IMR-90 (cell line): ENCODE data around the gene RARS2. TPM values are rescaled to one million over a fixed set of nuclear protein-coding genes. Genes with fewer than 3 reads are reported as not detected.

Experiments
- ATAC-seq: fragments of 200-7000 bp; cut with Tn5 transposase; 2 replicates; pipeline ENCODE4 v1.9.1; 2020; ENCODE audit warnings: low read depth, mild to moderate bottlenecking, moderate library complexity
- BruUV-seq: library from RNA; stranded (reverse); fragments of 400-500 nt; replicated peaks from 2 replicates; lab custom pipeline; 2021; lab: Mats Ljungman, UMichigan
- CTCF ChIA-PET: fragments of 300-600 bp; formaldehyde crosslinking; extraction: SDS; loops from one replicate; lab custom pipeline; 2021; ENCODE audit warnings: antibody characterized with exemption; lab: Yijun Ruan, JAX
- POLR2A ChIA-PET: fragments of 300-600 bp; sonication (Branson Sonifier 250); formaldehyde crosslinking; loops from one replicate; lab custom pipeline; 2022; ENCODE audit warnings: antibody characterized with exemption; ENCODE audit not compliant: unreplicated experiment; lab: Charles Lee
- DNase-seq: peaks from one replicate; pipeline ENCODE4 v3.0.0; 2013
- H2AFZ ChIP-seq: replicated peaks from 2 replicates; pipeline ENCODE3; 2013; ENCODE audit warnings: low read length, mild to moderate bottlenecking; ENCODE audit not compliant: poor library complexity
- H2AK5ac ChIP-seq: 2 replicates; pipeline ENCODE4 v1.6.1; 2013; ENCODE audit warnings: low read depth, low read length, inconsistent platforms
- H2AK9ac ChIP-seq: replicated peaks from 2 replicates; pipeline ENCODE3; 2013; ENCODE audit warnings: mild to moderate bottlenecking, low read depth, low read length, moderate library complexity; ENCODE audit not compliant: poor library complexity
- H2BK120ac ChIP-seq: 2 replicates; pipeline ENCODE4 v1.6.1; 2013; ENCODE audit warnings: low read depth, low read length, inconsistent platforms
- H2BK15ac ChIP-seq: 3 replicates; pipeline ENCODE4 v1.6.1; 2013; ENCODE audit warnings: low read depth, low read length, inconsistent platforms
- H2BK20ac ChIP-seq: 2 replicates; pipeline ENCODE4 v1.6.1; 2013; ENCODE audit warnings: low read depth, mild to moderate bottlenecking, inconsistent platforms, low read length, moderate library complexity
- H2BK5ac ChIP-seq: 2 replicates; pipeline ENCODE4 v1.6.1; 2013; ENCODE audit warnings: mild to moderate bottlenecking, low read depth, low read length, inconsistent platforms; ENCODE audit not compliant: poor library complexity, severe bottlenecking
- H3K14ac ChIP-seq: replicated peaks from 2 replicates; pipeline ENCODE4 v1.6.1; 2013; ENCODE audit warnings: low read depth, low read length, inconsistent platforms
- H3K18ac ChIP-seq: 2 replicates; pipeline ENCODE4 v1.6.1; 2013; ENCODE audit warnings: low read depth, low read length, control low read depth
- H3K23ac ChIP-seq: 2 replicates; pipeline ENCODE4 v1.6.1; 2013; ENCODE audit warnings: low read depth, low read length, inconsistent platforms
- H3K27ac ChIP-seq: 2 replicates; pipeline ENCODE4 v1.5.1; 2013; ENCODE audit warnings: mild to moderate bottlenecking, control low read depth, low read length; ENCODE audit not compliant: insufficient read depth
- H3K27me3 ChIP-seq: 2 replicates; pipeline ENCODE4 v1.6.1; 2013; ENCODE audit warnings: low read length; ENCODE audit not compliant: control insufficient read depth, insufficient read depth
- H3K36me3 ChIP-seq: 2 replicates; pipeline ENCODE4 v1.6.1; 2013; ENCODE audit warnings: low read length, mixed read lengths; ENCODE audit not compliant: control insufficient read depth, insufficient read depth
- H3K4ac ChIP-seq: 2 replicates; pipeline ENCODE4 v1.6.1; 2013; ENCODE audit warnings: low read depth, low read length, inconsistent platforms
- H3K4me1 ChIP-seq: 2 replicates; pipeline ENCODE4 v1.6.1; 2013; ENCODE audit warnings: low read length, mixed read lengths; ENCODE audit not compliant: control insufficient read depth, insufficient read depth
- H3K4me2 ChIP-seq: 2 replicates; pipeline ENCODE4 v1.6.1; 2013; ENCODE audit warnings: low read depth, mild to moderate bottlenecking, control low read depth, low read length, moderate library complexity
- H3K4me3 ChIP-seq: 2 replicates; pipeline ENCODE4 v1.5.1; 2013; ENCODE audit warnings: low read depth, mild to moderate bottlenecking, control low read depth, low read length, moderate library complexity; ENCODE audit not compliant: insufficient read depth
- H3K56ac ChIP-seq: 2 replicates; pipeline ENCODE4 v1.6.1; 2013; ENCODE audit warnings: low read length, inconsistent platforms; ENCODE audit not compliant: insufficient read depth; ENCODE audit errors: extremely low read depth
- H3K79me1 ChIP-seq, 2 experiments: 2 replicates each; pipeline ENCODE4 v1.6.1; 2013; ENCODE audit warnings: low read length in 2 of 2, inconsistent platforms in 1 of 2, low read depth in 1 of 2
- H3K9ac ChIP-seq: 2 replicates; pipeline ENCODE4 v1.6.1; 2013; ENCODE audit warnings: low read depth, low read length, control low read depth
- H3K9me1 ChIP-seq: 2 replicates; pipeline ENCODE4 v1.6.1; 2013; ENCODE audit warnings: low read length, inconsistent platforms; ENCODE audit not compliant: insufficient read depth
- H3K9me3 ChIP-seq: 2 replicates; pipeline ENCODE4 v1.6.1; 2013; ENCODE audit warnings: low read length; ENCODE audit not compliant: control insufficient read depth, insufficient read depth
- H4K20me1 ChIP-seq: 2 replicates; pipeline ENCODE4 v1.6.1; 2013; ENCODE audit warnings: low read length, inconsistent platforms; ENCODE audit not compliant: insufficient read depth
- H4K5ac ChIP-seq: 2 replicates; pipeline ENCODE4 v1.6.1; 2013; ENCODE audit warnings: mild to moderate bottlenecking, low read depth, low read length, control low read depth
- H4K8ac ChIP-seq, 2 experiments: 2 replicates each; pipeline ENCODE4 v1.6.1; 2013; ENCODE audit warnings: low read depth in 2 of 2, low read length in 2 of 2, control low read depth in 1 of 2, inconsistent platforms in 1 of 2
- H4K91ac ChIP-seq: 2 replicates; pipeline ENCODE4 v1.6.1; 2013; ENCODE audit warnings: low read depth, low read length, inconsistent platforms; ENCODE audit not compliant: insufficient read depth
- BHLHE40 ChIP-seq: fragments of 150-350 bp; IDR thresholded peaks from 2 replicates; pipeline ENCODE4 v1.6.1; 2016; ENCODE audit warnings: mild to moderate bottlenecking, low read depth, low read length
- FOS ChIP-seq: fragments of 150-350 bp; IDR thresholded peaks from 2 replicates; pipeline ENCODE4 v1.6.1; 2016; ENCODE audit warnings: low read depth, low read length
- MAFK ChIP-seq: IDR thresholded peaks from 2 replicates; pipeline ENCODE4 v1.6.1; 2012; ENCODE audit warnings: low read depth, low read length, improper control_type of control experiment
- NFE2L2 ChIP-seq: fragments of 150-350 bp; IDR thresholded peaks from 2 replicates; pipeline ENCODE4 v1.6.1; 2016; ENCODE audit warnings: low read depth, mild to moderate bottlenecking, low read length
- RCOR1 ChIP-seq: IDR thresholded peaks from 2 replicates; pipeline ENCODE4 v1.6.1; 2012; ENCODE audit warnings: mild to moderate bottlenecking, low read length, improper control_type of control experiment; ENCODE audit not compliant: insufficient replicate concordance
- SMC3 ChIP-seq: fragments of 150-350 bp; IDR thresholded peaks from 2 replicates; pipeline ENCODE4 v1.6.1; 2016; ENCODE audit warnings: low read depth, mild to moderate bottlenecking, antibody characterized with exemption, low read length, moderate library complexity
- WGBS, 2 experiments: methylation state at CpG; one replicate each; pipeline versions ENCODE4 v1.1.5 to v1.1.7; 2013; ENCODE audit warnings: missing lambda C conversion rate in 2 of 2; ENCODE audit not compliant: insufficient read length in 1 of 2; ENCODE audit errors: extremely low coverage in 2 of 2; 5-methylcytosine and 5-hydroxymethylcytosine counted together
- dilution Hi-C: fragments of 300-500 bp; cut with HindIII; formaldehyde crosslinking; loops from one replicate; pipeline ENCODE4 v1.14.3; 2018; ENCODE audit warnings: low sequenced_read_pairs; ENCODE audit not compliant: unreplicated experiment
- in situ Hi-C: fragments of 300-500 bp; cut with MboI; formaldehyde crosslinking; loops from 3 replicates; pipeline ENCODE4 v1.14.3; 2019; ENCODE audit warnings: low sequenced_read_pairs, inconsistent platforms, mixed read lengths
- intact Hi-C: fragments of 100-400 bp; cut with micrococcal nuclease; formaldehyde crosslinking; loops from 2 replicates; pipeline ENCODE4 v1.10.0; 2022
- polyA plus RNA-seq, 3 experiments: library from polyadenylated mRNA; depleted of rRNA; stranded (reverse); fragments of >200 nt; gene quantifications; 2 replicates each; pipeline ENCODE4 v1.2.3, GENCODE V29; 2012; ENCODE audit warnings: low replicate concordance in 1 of 3
- total RNA-seq: library from RNA; depleted of rRNA; stranded (reverse); fragments of >200 nt; gene quantifications from 2 replicates; pipeline ENCODE4 v1.2.3, GENCODE V29; 2012
- TF ChIP-seq, protein P1 (sequence below): fragments of 150-350 bp; IDR thresholded peaks from 2 replicates; pipeline ENCODE4 v1.6.1; 2016; ENCODE audit warnings: low read depth, mild to moderate bottlenecking, low read length, moderate library complexity, borderline replicate concordance

RARS2 gene
- total and polyA plus RNA-seq, 2 of the 4 experiments (the other 2 are of a cell fraction), result 19.9 to 33.0 TPM

GRCh38 chr6:87586371-87587077, 3.3 kb downstream of the RARS2 start:
- H3K23ac ChIP-seq, result no peak overlapping the region
- H2AFZ ChIP-seq, result no peak overlapping the region
- no peak overlapping the region for H3K9ac ChIP-seq
- no peak overlapping the region for H4K8ac ChIP-seq
- H4K20me1 ChIP-seq, result peaks cover 33% of the 10 kb centered on the region
- intact Hi-C loops, result loop anchor here (5.0 kb wide), 1 partner anchor 34 kb away; no protein-coding TSS in a partner anchor
- H4K91ac ChIP-seq, result no peak overlapping the region
- peaks cover 4% of the 10 kb centered on the region for H3K4me1 ChIP-seq
- peaks cover 26 to 60% of the 10 kb centered on the region in 2 experiments for H3K79me1 ChIP-seq
- no peak overlapping the region for H2AK9ac ChIP-seq
- POLR2A ChIA-PET, result no interaction called here
- H2BK15ac ChIP-seq, result no peak overlapping the region
- no peaks in the 10 kb centered on the region for H3K9me3 ChIP-seq
- TF ChIP-seq, protein P1, sequence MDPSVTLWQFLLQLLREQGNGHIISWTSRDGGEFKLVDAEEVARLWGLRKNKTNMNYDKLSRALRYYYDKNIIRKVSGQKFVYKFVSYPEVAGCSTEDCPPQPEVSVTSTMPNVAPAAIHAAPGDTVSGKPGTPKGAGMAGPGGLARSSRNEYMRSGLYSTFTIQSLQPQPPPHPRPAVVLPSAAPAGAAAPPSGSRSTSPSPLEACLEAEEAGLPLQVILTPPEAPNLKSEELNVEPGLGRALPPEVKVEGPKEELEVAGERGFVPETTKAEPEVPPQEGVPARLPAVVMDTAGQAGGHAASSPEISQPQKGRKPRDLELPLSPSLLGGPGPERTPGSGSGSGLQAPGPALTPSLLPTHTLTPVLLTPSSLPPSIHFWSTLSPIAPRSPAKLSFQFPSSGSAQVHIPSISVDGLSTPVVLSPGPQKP, result no peak
- TF ChIP-seq SMC3 (no peak), NFE2L2 (no peak), FOS (no peak), BHLHE40 (no peak), MAFK (no peak), RCOR1 (no peak)
- no peak overlapping the region for H4K5ac ChIP-seq
- H3K27me3 ChIP-seq, result no peaks in the 10 kb centered on the region
- ATAC-seq (no peak), DNase-seq (no peak)
- H2AK5ac ChIP-seq, result no peak overlapping the region
- H2BK5ac ChIP-seq, result no peak overlapping the region
- 96% methylated on average over 3 of the region's 8 CpGs; no CpG with 5 or more reads in 1 of the 2 experiments for WGBS, 2 experiments
- in situ Hi-C loops, result no loop called here
- CTCF ChIA-PET, result no interaction called here
- no peak overlapping the region for H3K14ac ChIP-seq
- H3K9me1 ChIP-seq, result peaks cover 3% of the 10 kb centered on the region; the same call in 1 of the 2 replicates
- no peak overlapping the region for H3K18ac ChIP-seq
- no peak overlapping the region for H3K4me3 ChIP-seq
- H2BK20ac ChIP-seq, result no peak overlapping the region
- H3K27ac ChIP-seq, result no peak overlapping the region
- no peak overlapping the region for H2BK120ac ChIP-seq
- no peak overlapping the region; the same call in 1 of the 2 replicates for H3K4me2 ChIP-seq
- H3K56ac ChIP-seq, result no peak overlapping the region
- BruUV-seq, result no TSS peak
- dilution Hi-C loops, result no loop called here
- peaks cover 5% of the 10 kb centered on the region for H3K36me3 ChIP-seq
- H3K4ac ChIP-seq, result no peak overlapping the region
